ENCODE results near the gene CASK.

The CASK gene

GRCh38 chrX:41785685-41786084 is 137.7 kb downstream of the CASK start:
- no peaks in the 10 kb centered on the region for H3K9me3 ChIP-seq (ENCODE audit: control insufficient read depth in 2 of 2, low read length in 2 of 2)

GRCh38 chrX:41781500-41781899 is 141.9 kb downstream of the CASK start:
- Histone ChIP-seq H3K36me3 (ENCODE audit: control insufficient read depth in 2 of 2, insufficient read depth in 2 of 2, low read length in 2 of 2) (no peaks in the 10 kb centered on the region), H3K27me3 (ENCODE audit: control insufficient read depth in 1 of 2, insufficient read depth in 2 of 2, low read length in 2 of 2) (peaks cover 0 to 3% of the 10 kb centered on the region in 2 donors), H3K4me3 (ENCODE audit: low read length in 2 of 2) (no peak overlapping the region), H3K9me3 (ENCODE audit: control insufficient read depth in 2 of 2, low read length in 2 of 2) (no peaks in the 10 kb centered on the region), H3K4me1 (ENCODE audit: control insufficient read depth, insufficient read depth, low read length) (no peaks in the 10 kb centered on the region), H3K9ac (ENCODE audit: low read length in 2 of 2) (no peak overlapping the region), H3K27ac (ENCODE audit: low read length) (no peak overlapping the region)

More at GRCh38 chrX:41785685-41786084, 137.7 kb downstream of the CASK start:
- Histone ChIP-seq H3K9ac (ENCODE audit: low read length in 2 of 2) (no peak overlapping the region), H3K27me3 (ENCODE audit: control insufficient read depth in 1 of 2, insufficient read depth in 2 of 2, low read length in 2 of 2) (peaks cover 0 to 3% of the 10 kb centered on the region in 2 donors), H3K36me3 (ENCODE audit: control insufficient read depth in 2 of 2, insufficient read depth in 2 of 2, low read length in 2 of 2) (no peaks in the 10 kb centered on the region), H3K4me1 (ENCODE audit: control insufficient read depth, insufficient read depth, low read length) (no peaks in the 10 kb centered on the region), H3K27ac (ENCODE audit: low read length) (no peak overlapping the region), H3K4me3 (ENCODE audit: low read length in 2 of 2) (no peak overlapping the region)

GRCh38 chrX:41779941-41780340 is 143.4 kb downstream of the CASK start:
- no peak overlapping the region for H3K9ac ChIP-seq (ENCODE audit: low read length in 2 of 2)
- H3K27ac ChIP-seq (ENCODE audit: low read length): no peak overlapping the region
- H3K9me3 ChIP-seq (ENCODE audit: control insufficient read depth in 2 of 2, low read length in 2 of 2): no peaks in the 10 kb centered on the region
- no peaks in the 10 kb centered on the region for H3K4me1 ChIP-seq (ENCODE audit: control insufficient read depth, insufficient read depth, low read length)
- H3K36me3 ChIP-seq (ENCODE audit: control insufficient read depth in 2 of 2, insufficient read depth in 2 of 2, low read length in 2 of 2): no peaks in the 10 kb centered on the region
- H3K4me3 ChIP-seq (ENCODE audit: low read length in 2 of 2): no peak overlapping the region
- no peaks in the 10 kb centered on the region for H3K27me3 ChIP-seq (ENCODE audit: control insufficient read depth in 1 of 2, insufficient read depth in 2 of 2, low read length in 2 of 2)

- Histone ChIP-seq H3K4me1 (ENCODE audit: control insufficient read depth, insufficient read depth, low read length) (no peaks in the 10 kb centered on the region), H3K27me3 (ENCODE audit: control insufficient read depth in 1 of 2, insufficient read depth in 2 of 2, low read length in 2 of 2) (no peaks in the 10 kb centered on the region), H3K36me3 (ENCODE audit: control insufficient read depth in 2 of 2, insufficient read depth in 2 of 2, low read length in 2 of 2) (no peaks in the 10 kb centered on the region), H3K9me3 (ENCODE audit: control insufficient read depth in 2 of 2, low read length in 2 of 2) (no peaks in the 10 kb centered on the region), H3K9ac (ENCODE audit: low read length in 2 of 2) (no peak overlapping the region), H3K4me3 (ENCODE audit: low read length in 2 of 2) (no peak overlapping the region), H3K27ac (ENCODE audit: low read length) (no peak overlapping the region)
These were observed 144.3 kb downstream of the CASK start for GRCh38 chrX:41779030-41779564.

GRCh38 chrX:41761702-41762101 is 161.7 kb downstream of the CASK start:
- H3K4me3 ChIP-seq (ENCODE audit: low read length in 2 of 2): no peak overlapping the region
- no peaks in the 10 kb centered on the region for H3K4me1 ChIP-seq (ENCODE audit: control insufficient read depth, insufficient read depth, low read length)
- peaks cover 0 to 2% of the 10 kb centered on the region in 2 donors for H3K27me3 ChIP-seq (ENCODE audit: control insufficient read depth in 1 of 2, insufficient read depth in 2 of 2, low read length in 2 of 2)
- H3K9me3 ChIP-seq (ENCODE audit: control insufficient read depth in 2 of 2, low read length in 2 of 2): no peaks in the 10 kb centered on the region
- no peak overlapping the region for H3K9ac ChIP-seq (ENCODE audit: low read length in 2 of 2)
- H3K36me3 ChIP-seq (ENCODE audit: control insufficient read depth in 2 of 2, insufficient read depth in 2 of 2, low read length in 2 of 2): no peaks in the 10 kb centered on the region
- H3K27ac ChIP-seq (ENCODE audit: low read length): no peak overlapping the region

GRCh38 chrX:41761169-41761568 is 162.2 kb downstream of the CASK start:
- Histone ChIP-seq H3K4me1 (ENCODE audit: control insufficient read depth, insufficient read depth, low read length) (no peaks in the 10 kb centered on the region), H3K27ac (ENCODE audit: low read length) (no peak overlapping the region), H3K4me3 (ENCODE audit: low read length in 2 of 2) (no peak overlapping the region), H3K36me3 (ENCODE audit: control insufficient read depth in 2 of 2, insufficient read depth in 2 of 2, low read length in 2 of 2) (no peaks in the 10 kb centered on the region), H3K27me3 (ENCODE audit: control insufficient read depth in 1 of 2, insufficient read depth in 2 of 2, low read length in 2 of 2) (peaks cover 0 to 2% of the 10 kb centered on the region in 2 donors), H3K9me3 (ENCODE audit: control insufficient read depth in 2 of 2, low read length in 2 of 2) (no peaks in the 10 kb centered on the region), H3K9ac (ENCODE audit: low read length in 2 of 2) (no peak overlapping the region)

- Histone ChIP-seq H3K9me3 (ENCODE audit: control insufficient read depth in 2 of 2, low read length in 2 of 2) (no peaks in the 10 kb centered on the region), H3K4me1 (ENCODE audit: control insufficient read depth, insufficient read depth, low read length) (no peaks in the 10 kb centered on the region), H3K36me3 (ENCODE audit: control insufficient read depth in 2 of 2, insufficient read depth in 2 of 2, low read length in 2 of 2) (no peaks in the 10 kb centered on the region), H3K9ac (ENCODE audit: low read length in 2 of 2) (no peak overlapping the region), H3K27me3 (ENCODE audit: control insufficient read depth in 1 of 2, insufficient read depth in 2 of 2, low read length in 2 of 2) (peaks cover 0 to 2% of the 10 kb centered on the region in 2 donors), H3K4me3 (ENCODE audit: low read length in 2 of 2) (no peak overlapping the region), H3K27ac (ENCODE audit: low read length) (no peak overlapping the region)
These were observed 163.5 kb downstream of the CASK start for GRCh38 chrX:41759817-41760216.

- Histone ChIP-seq H3K27me3 (ENCODE audit: control insufficient read depth in 1 of 2, insufficient read depth in 2 of 2, low read length in 2 of 2) (peaks cover 0 to 2% of the 10 kb centered on the region in 2 donors), H3K9ac (ENCODE audit: low read length in 2 of 2) (no peak overlapping the region), H3K4me3 (ENCODE audit: low read length in 2 of 2) (no peak overlapping the region), H3K27ac (ENCODE audit: low read length) (no peak overlapping the region), H3K36me3 (ENCODE audit: control insufficient read depth in 2 of 2, insufficient read depth in 2 of 2, low read length in 2 of 2) (no peaks in the 10 kb centered on the region), H3K9me3 (ENCODE audit: control insufficient read depth in 2 of 2, low read length in 2 of 2) (no peaks in the 10 kb centered on the region), H3K4me1 (ENCODE audit: control insufficient read depth, insufficient read depth, low read length) (no peaks in the 10 kb centered on the region)
These were observed 165.0 kb downstream of the CASK start for GRCh38 chrX:41758401-41758800.

- H3K9ac ChIP-seq (ENCODE audit: low read length in 2 of 2): no peak overlapping the region
These were observed 172.6 kb downstream of the CASK start for GRCh38 chrX:41750716-41751115.

GRCh38 chrX:41739871-41740270 is 183.5 kb downstream of the CASK start:
- Histone ChIP-seq H3K36me3 (ENCODE audit: control insufficient read depth in 2 of 2, insufficient read depth in 2 of 2, low read length in 2 of 2) (no peaks in the 10 kb centered on the region), H3K9ac (ENCODE audit: low read length in 2 of 2) (no peak overlapping the region), H3K27ac (ENCODE audit: low read length) (no peak overlapping the region), H3K9me3 (ENCODE audit: control insufficient read depth in 2 of 2, low read length in 2 of 2) (no peaks in the 10 kb centered on the region), H3K4me1 (ENCODE audit: control insufficient read depth, insufficient read depth, low read length) (no peaks in the 10 kb centered on the region), H3K4me3 (ENCODE audit: low read length in 2 of 2) (no peak overlapping the region), H3K27me3 (ENCODE audit: control insufficient read depth in 1 of 2, insufficient read depth in 2 of 2, low read length in 2 of 2) (peaks cover 0 to 2% of the 10 kb centered on the region in 2 donors)

More at GRCh38 chrX:41750716-41751115, 172.6 kb downstream of the CASK start:
- H3K27me3 ChIP-seq (ENCODE audit: control insufficient read depth in 1 of 2, insufficient read depth in 2 of 2, low read length in 2 of 2): peaks cover 0 to 2% of the 10 kb centered on the region in 2 donors
- H3K36me3 ChIP-seq (ENCODE audit: control insufficient read depth in 2 of 2, insufficient read depth in 2 of 2, low read length in 2 of 2): no peaks in the 10 kb centered on the region
- H3K27ac ChIP-seq (ENCODE audit: low read length): no peak overlapping the region
- no peaks in the 10 kb centered on the region for H3K4me1 ChIP-seq (ENCODE audit: control insufficient read depth, insufficient read depth, low read length)
- H3K4me3 ChIP-seq (ENCODE audit: low read length in 2 of 2): no peak overlapping the region
- H3K9me3 ChIP-seq (ENCODE audit: control insufficient read depth in 2 of 2, low read length in 2 of 2): no peaks in the 10 kb centered on the region

GRCh38 chrX:41737065-41737464 is 186.3 kb downstream of the CASK start:
- Histone ChIP-seq H3K9me3 (ENCODE audit: control insufficient read depth in 2 of 2, low read length in 2 of 2) (no peaks in the 10 kb centered on the region), H3K27me3 (ENCODE audit: control insufficient read depth in 1 of 2, insufficient read depth in 2 of 2, low read length in 2 of 2) (peaks cover 0 to 5% of the 10 kb centered on the region in 2 donors), H3K27ac (ENCODE audit: low read length) (no peak overlapping the region), H3K9ac (ENCODE audit: low read length in 2 of 2) (no peak overlapping the region), H3K4me3 (ENCODE audit: low read length in 2 of 2) (no peak overlapping the region), H3K4me1 (ENCODE audit: control insufficient read depth, insufficient read depth, low read length) (peaks cover 2% of the 10 kb centered on the region), H3K36me3 (ENCODE audit: control insufficient read depth in 2 of 2, insufficient read depth in 2 of 2, low read length in 2 of 2) (no peaks in the 10 kb centered on the region)
